H1 (cell line): ENCODE results near the gene SV2A. TPM values are rescaled to one million over a fixed set of nuclear protein-coding genes. Genes with fewer than 3 reads are reported as not detected.
"Not testable (repeated sequence)": the region's sequence is repeated elsewhere in the genome, so short reads cannot be mapped to it uniquely, and the experiment has no call there.

Source experiments
- CTCF ChIA-PET: fragments of 300-600 bp; sonication (Branson Sonifier 250); formaldehyde crosslinking; loops from one replicate; lab custom pipeline; 2021; ENCODE audit not compliant: partially characterized antibody; lab: Charles Lee
- POLR2A ChIA-PET: fragments of 300-600 bp; sonication (Branson Sonifier 250); formaldehyde crosslinking; loops from one replicate; lab custom pipeline; 2021; ENCODE audit warnings: inconsistent platforms; ENCODE audit not compliant: partially characterized antibody; lab: Charles Lee
- DNase-seq, 2 experiments: peaks; one replicate each; pipeline versions ENCODE4 v3.0.0 to v3.0.0-alpha.2; 2010 to 2022; ENCODE audit warnings: low spot score in 2 of 2, low read depth in 1 of 2, mixed read lengths in 1 of 2
- FAIRE-seq: peaks from 2 replicates; lab custom pipeline; 2011; peaks lifted over from hg19 to GRCh38; lab: Jason Lieb, UNC
- H2AFZ ChIP-seq: 2 replicates; pipeline ENCODE4 v1.8.1; 2012; ENCODE audit warnings: low read length, inconsistent platforms
- H2AK5ac ChIP-seq: 2 replicates; pipeline ENCODE4 v1.6.1; 2013; ENCODE audit warnings: low read depth, low read length
- H2BK120ac ChIP-seq: replicated peaks from 2 replicates; pipeline ENCODE3; 2013; ENCODE audit warnings: low read depth, low read length, inconsistent platforms
- H2BK12ac ChIP-seq: 2 replicates; pipeline ENCODE4 v1.6.1; 2013; ENCODE audit warnings: low read depth, low read length
- H2BK15ac ChIP-seq: 2 replicates; pipeline ENCODE4 v1.6.1; 2013; ENCODE audit warnings: low read length
- H2BK20ac ChIP-seq: 2 replicates; pipeline ENCODE4 v1.6.1; 2013; ENCODE audit warnings: low read length
- H2BK5ac ChIP-seq: 2 replicates; pipeline ENCODE4 v1.6.1; 2013; ENCODE audit warnings: low read depth, low read length
- H3K14ac ChIP-seq: 2 replicates; pipeline ENCODE4 v1.6.1; 2013; ENCODE audit warnings: inconsistent platforms; ENCODE audit not compliant: insufficient read length
- H3K18ac ChIP-seq: 2 replicates; pipeline ENCODE4 v1.6.1; 2013; ENCODE audit warnings: low read length; ENCODE audit errors: extremely low read depth
- H3K23ac ChIP-seq: 2 replicates; pipeline ENCODE4 v1.6.1; 2013; ENCODE audit warnings: inconsistent platforms; ENCODE audit not compliant: insufficient read length
- H3K23me2 ChIP-seq: 2 replicates; pipeline ENCODE4 v1.6.1; 2013; ENCODE audit warnings: low read depth, low read length
- H3K27ac ChIP-seq: 2 replicates; pipeline ENCODE4 v1.6.1; 2011; ENCODE audit warnings: low read depth, low read length, inconsistent platforms
- H3K27me3 ChIP-seq, 4 experiments: replicated peaks in 1 of 4; 1 replicate in 1 of 4; 2 replicates in 3 of 4; pipeline versions ENCODE4 v1.6.1 to v1.8.1; 2011 to 2013; ENCODE audit warnings: low read length in 3 of 4, mild to moderate bottlenecking in 3 of 4, inconsistent platforms in 2 of 4, mixed read lengths in 2 of 4, moderate library complexity in 1 of 4; ENCODE audit not compliant: control insufficient read depth in 3 of 4, insufficient read depth in 3 of 4; ENCODE audit errors: extremely low read depth in 1 of 4
- H3K36me3 ChIP-seq, 4 experiments: 2 replicates each; pipeline versions ENCODE4 v1.6.1 to v1.8.1; 2011 to 2013; ENCODE audit warnings: mild to moderate bottlenecking in 4 of 4, low read length in 3 of 4, moderate library complexity in 2 of 4, control low read depth in 1 of 4, inconsistent platforms in 1 of 4; ENCODE audit not compliant: insufficient read depth in 4 of 4, control insufficient read depth in 2 of 4
- H3K4ac ChIP-seq: replicated peaks from 2 replicates; pipeline ENCODE3; 2013; ENCODE audit warnings: low read length, low read depth, mixed read lengths, inconsistent platforms; ENCODE audit not compliant: insufficient read length
- H3K4me1 ChIP-seq, 4 experiments: replicated peaks in 1 of 4; 1 replicate in 1 of 4; 2 replicates in 3 of 4; pipeline versions ENCODE4 v1.6.1 to v1.8.1; 2011 to 2013; ENCODE audit warnings: low read length in 3 of 4, inconsistent platforms in 2 of 4, mixed read lengths in 1 of 4; ENCODE audit not compliant: insufficient read depth in 4 of 4, control insufficient read depth in 3 of 4
- H3K4me2 ChIP-seq, 2 experiments: 2 replicates each; pipeline versions ENCODE4 v1.6.1 to v1.8.1; 2011 to 2013; ENCODE audit warnings: low read depth in 2 of 2, low read length in 2 of 2, control low read depth in 1 of 2, inconsistent platforms in 1 of 2, mild to moderate bottlenecking in 1 of 2; ENCODE audit not compliant: insufficient read depth in 1 of 2
- H3K4me3 ChIP-seq, 4 experiments: fragments of 200-600, 300-600 bp in 1 of 4; sonication (generic), shearing (Covaris generic), sonication (Bioruptor Twin) in 1 of 4; 2 replicates each; pipeline versions ENCODE4 v1.5.1 to v1.8.1; 2011 to 2016; ENCODE audit warnings: low read length in 4 of 4, low read depth in 3 of 4, control low read depth in 2 of 4, inconsistent platforms in 2 of 4, mild to moderate bottlenecking in 2 of 4, mixed read lengths in 1 of 4, moderate library complexity in 1 of 4; ENCODE audit not compliant: insufficient read depth in 2 of 4; ENCODE audit errors: extremely low read depth in 1 of 4
- H3K56ac ChIP-seq: replicated peaks from 2 replicates; pipeline ENCODE3; 2013; ENCODE audit warnings: low read depth, mild to moderate bottlenecking, mixed read lengths, low read length, inconsistent platforms; ENCODE audit not compliant: insufficient read length
- H3K79me1 ChIP-seq: 2 replicates; pipeline ENCODE4 v1.6.1; 2013; ENCODE audit warnings: low read depth, low read length, control low read depth
- H3K79me2 ChIP-seq, 2 experiments: 2 replicates each; pipeline versions ENCODE4 v1.6.1 to v1.8.1; 2012 to 2013; ENCODE audit warnings: low read length in 2 of 2, mild to moderate bottlenecking in 2 of 2, inconsistent platforms in 1 of 2; ENCODE audit not compliant: insufficient read depth in 2 of 2, control insufficient read depth in 1 of 2
- H3K9ac ChIP-seq, 4 experiments: replicated peaks in 1 of 4; 1 replicate in 1 of 4; 2 replicates in 3 of 4; pipeline versions ENCODE4 v1.6.1 to v1.8.1; 2011 to 2013; ENCODE audit warnings: low read depth in 3 of 4, low read length in 3 of 4, control low read depth in 2 of 4, mild to moderate bottlenecking in 2 of 4, moderate library complexity in 2 of 4, inconsistent platforms in 1 of 4; ENCODE audit errors: extremely low read depth in 1 of 4
- H3K9me3 ChIP-seq, 2 experiments: 2 replicates each; pipeline versions ENCODE4 v1.6.1 to v1.8.1; 2012 to 2013; ENCODE audit warnings: mild to moderate bottlenecking in 2 of 2, moderate library complexity in 2 of 2, control low read depth in 1 of 2, inconsistent platforms in 1 of 2, low read depth in 1 of 2, low read length in 1 of 2, mixed read lengths in 1 of 2; ENCODE audit not compliant: insufficient read depth in 2 of 2
- H4K20me1 ChIP-seq, 2 experiments: replicated peaks in 1 of 2; 2 replicates each; pipeline versions ENCODE3 to v1.8.1; 2011 to 2013; ENCODE audit warnings: inconsistent platforms in 2 of 2, low read length in 2 of 2, mild to moderate bottlenecking in 1 of 2; ENCODE audit not compliant: insufficient read depth in 2 of 2, control insufficient read depth in 1 of 2
- H4K5ac ChIP-seq: 2 replicates; pipeline ENCODE4 v1.6.1; 2013; ENCODE audit warnings: low read length, low read depth, mixed read lengths, inconsistent platforms; ENCODE audit not compliant: insufficient read length
- H4K8ac ChIP-seq: 2 replicates; pipeline ENCODE4 v1.8.0; 2013; ENCODE audit warnings: mild to moderate bottlenecking, moderate library complexity, low read length, inconsistent platforms; ENCODE audit not compliant: insufficient read depth; ENCODE audit errors: extremely low read depth
- H4K91ac ChIP-seq: replicated peaks from 2 replicates; pipeline ENCODE3; 2013; ENCODE audit warnings: low read length, mixed read lengths, inconsistent platforms; ENCODE audit not compliant: insufficient read length
- WGBS, 2 experiments: shearing (Covaris generic) in 1 of 2; methylation state at CpG; one replicate each; pipeline versions ENCODE4 v1.1.6 to v1.1.7; 2013 to 2015; ENCODE audit warnings: low lambda C conversion rate in 2 of 2, mixed read lengths in 2 of 2, inconsistent platforms in 1 of 2, low coverage in 1 of 2, missing lambda C conversion rate in 1 of 2; ENCODE audit not compliant: insufficient replicate concordance in 2 of 2, insufficient coverage in 1 of 2, insufficient read length in 1 of 2; ENCODE audit errors: extremely low coverage in 1 of 2, missing lambda C conversion rate in 1 of 2; 5-methylcytosine and 5-hydroxymethylcytosine counted together
- polyA plus RNA-seq, 7 experiments: library from polyadenylated mRNA; depleted of rRNA in 3 of 7; stranded (reverse) in 5 of 7; unstranded in 2 of 7; fragments of >200 nt in 5 of 7; fragments of 200-250 nt in 2 of 7; gene quantifications; 1 replicate in 5 of 7; 2 replicates in 1 of 7; 4 replicates in 1 of 7; pipeline versions ENCODE4 v1.2.1 to v1.2.3, GENCODE V29; 2011 to 2013; ENCODE audit warnings: missing spikeins in 2 of 7, mixed read lengths in 2 of 7
- total RNA-seq: library from RNA; stranded (reverse); fragmentation: NEBNext Ultra II Directional; extraction: Animal tissue kit (Norgen Biotek cat#: 25700); gene quantifications from 2 replicates; pipeline ENCODE4 v1.2.1, GENCODE V29; 2021

The SV2A gene
- total and polyA plus RNA-seq, 2 of the 8 experiments (the other 6 are each of a cell fraction or from before 2014, with no cell fraction given): 41.8 to 51.8 TPM

- H2AK5ac ChIP-seq, H3K18ac ChIP-seq, H4K91ac ChIP-seq, H3K23ac ChIP-seq, POLR2A ChIA-PET, H3K9ac ChIP-seq, H2BK120ac ChIP-seq, H4K5ac ChIP-seq, H3K14ac ChIP-seq, H3K79me2 ChIP-seq, H3K23me2 ChIP-seq, H2BK12ac ChIP-seq, H2BK20ac ChIP-seq, H4K20me1 ChIP-seq, H3K27ac ChIP-seq, H3K27me3 ChIP-seq, H4K8ac ChIP-seq, H3K4ac ChIP-seq, H3K36me3 ChIP-seq, DNase-seq, FAIRE-seq, CTCF ChIA-PET, H3K56ac ChIP-seq, H3K4me2 ChIP-seq, H2AFZ ChIP-seq, H3K4me3 ChIP-seq, H2BK15ac ChIP-seq, H3K4me1 ChIP-seq, H2BK5ac ChIP-seq, H3K79me1 ChIP-seq, H3K9me3 ChIP-seq: not testable (repeated sequence)
- WGBS, 2 experiments: no CpG with 5 or more reads among the region's 32 CpGs
Measured at GRCh38 chr1:149861497-149862054, 56.1 kb downstream of the SV2A start.
